ENCODE results near the gene ROPN1.

Gene ROPN1

GRCh38 chr3:123919353-123919752 lies 72.6 kb downstream of the ROPN1 start:
- TF ChIP-seq CTCF (IDR thresholded peaks at IDR 0.05; ENCODE audit: borderline replicate concordance, extremely low read depth, low read length, poor library complexity, severe bottlenecking) (no peak), EZH2 (IDR thresholded peaks at IDR 0.05; ENCODE audit: borderline replicate concordance, low read depth, low read length, severe bottlenecking) (no peak)
- H3K4me2 ChIP-seq (ENCODE audit: insufficient read depth, low read length), result no peak overlapping the region
- H4K20me1 ChIP-seq (ENCODE audit: insufficient read depth, low read length), result 0 out of 2 replicates have a peak, but pooled peaks cover 5% of the 10 kb centered on the region
- peaks cover 11% of the 10 kb centered on the region for H3K9me3 ChIP-seq (ENCODE audit: insufficient read depth, low read length, severe bottlenecking)
- no peaks in the 10 kb centered on the region for H3K79me2 ChIP-seq (ENCODE audit: insufficient read depth, low read length)
- no peak overlapping the region for H3K4me3 ChIP-seq (ENCODE audit: low read depth in 1 of 2, low read length in 2 of 2)
- peaks cover 63% of the 10 kb centered on the region for H3K36me3 ChIP-seq (ENCODE audit: insufficient read depth, low read length)
- no peak overlapping the region for H2AFZ ChIP-seq (ENCODE audit: low read depth, low read length)
- DNase-seq (no peak), ATAC-seq (ENCODE audit: insufficient read depth, low read depth) (no peak)
- H3K27me3 ChIP-seq (ENCODE audit: insufficient read depth, low read length, poor library complexity), result no peaks in the 10 kb centered on the region
- 0 out of 2 replicates have a peak, but pooled peaks cover 5% of the 10 kb centered on the region for H3K4me1 ChIP-seq (ENCODE audit: insufficient read depth, low read length)
- H3K27ac ChIP-seq (ENCODE audit: low read length), result no peak overlapping the region
- no peak overlapping the region for H3K9ac ChIP-seq (ENCODE audit: low read depth, low read length)
